ENCODE results near the gene UBXN7. TPM values are rescaled to one million over a fixed set of nuclear protein-coding genes. Genes with fewer than 3 reads are reported as not detected.
"Not testable (repeated sequence)": the region's sequence is repeated elsewhere in the genome, so short reads cannot be mapped to it uniquely, and the experiment has no call there.

Gene UBXN7, protein sequence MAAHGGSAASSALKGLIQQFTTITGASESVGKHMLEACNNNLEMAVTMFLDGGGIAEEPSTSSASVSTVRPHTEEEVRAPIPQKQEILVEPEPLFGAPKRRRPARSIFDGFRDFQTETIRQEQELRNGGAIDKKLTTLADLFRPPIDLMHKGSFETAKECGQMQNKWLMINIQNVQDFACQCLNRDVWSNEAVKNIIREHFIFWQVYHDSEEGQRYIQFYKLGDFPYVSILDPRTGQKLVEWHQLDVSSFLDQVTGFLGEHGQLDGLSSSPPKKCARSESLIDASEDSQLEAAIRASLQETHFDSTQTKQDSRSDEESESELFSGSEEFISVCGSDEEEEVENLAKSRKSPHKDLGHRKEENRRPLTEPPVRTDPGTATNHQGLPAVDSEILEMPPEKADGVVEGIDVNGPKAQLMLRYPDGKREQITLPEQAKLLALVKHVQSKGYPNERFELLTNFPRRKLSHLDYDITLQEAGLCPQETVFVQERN
- total RNA-seq (14.3 TPM), polyA plus RNA-seq (ENCODE audit: insufficient read depth in 1 of 8, insufficient read length in 8 of 8, low replicate concordance in 1 of 8) (10 to 100 TPM; 12.8 to 22.0 (median 16.7) TPM)
- long read RNA-seq, donor 1, full-length matches to known transcripts: 6 of 6 reads
- long read RNA-seq, donor 1, partial matches to known transcripts: 0 of 6 reads
- long read RNA-seq, donor 1, other reads (novel, unspliced or antisense): 0 of 6 reads
- long read RNA-seq, donor 2: 0 reads
- long read RNA-seq, donor 3, full-length matches to known transcripts: 7 of 7 reads
- long read RNA-seq, donor 3, partial matches to known transcripts: 0 of 7 reads
- long read RNA-seq, donor 3, other reads (novel, unspliced or antisense): 0 of 7 reads
- long read RNA-seq, donor 4, full-length matches to known transcripts: 1 of 1 reads
- long read RNA-seq, donor 4, partial matches to known transcripts: 0 of 1 reads
- long read RNA-seq, donor 4, other reads (novel, unspliced or antisense): 0 of 1 reads
- long read RNA-seq, donor 5, full-length matches to known transcripts: 5 of 5 reads
- long read RNA-seq, donor 5, partial matches to known transcripts: 0 of 5 reads
- long read RNA-seq, donor 5, other reads (novel, unspliced or antisense): 0 of 5 reads
- long read RNA-seq, donor 6, full-length matches to known transcripts: 5 of 5 reads
- long read RNA-seq, donor 6, partial matches to known transcripts: 0 of 5 reads
- long read RNA-seq, donor 6, other reads (novel, unspliced or antisense): 0 of 5 reads
- long read RNA-seq, donor 7, full-length matches to known transcripts: 2 of 2 reads
- long read RNA-seq, donor 7, partial matches to known transcripts: 0 of 2 reads
- long read RNA-seq, donor 7, other reads (novel, unspliced or antisense): 0 of 2 reads
- long read RNA-seq, donor 8, full-length matches to known transcripts: 5 of 5 reads
- long read RNA-seq, donor 8, partial matches to known transcripts: 0 of 5 reads
- long read RNA-seq, donor 8, other reads (novel, unspliced or antisense): 0 of 5 reads
- long read RNA-seq, donor 9: 0 reads
- long read RNA-seq, donor 10, full-length matches to known transcripts: 6 of 6 reads
- long read RNA-seq, donor 10, partial matches to known transcripts: 0 of 6 reads
- long read RNA-seq, donor 10, other reads (novel, unspliced or antisense): 0 of 6 reads
- long read RNA-seq, donor 11, full-length matches to known transcripts: 3 of 3 reads
- long read RNA-seq, donor 11, partial matches to known transcripts: 0 of 3 reads
- long read RNA-seq, donor 11, other reads (novel, unspliced or antisense): 0 of 3 reads

GRCh38 chr3:196432137-196432879, at the start of gene UBXN7:
Gene UBXN7 (minus strand): TSS chr3:196432427. CDS start chr3:196432399, 28 bp downstream.
- peak within 1 kb of the TSS; percentile 75 for H3K4me3 ChIP-seq (ENCODE audit: low read length)
- H3K27ac ChIP-seq (ENCODE audit: low read length): peak within 1 kb of the TSS; percentile 96
- no peaks in the 10 kb centered on the region for H3K27me3 ChIP-seq (ENCODE audit: control insufficient read depth, insufficient read depth, low read length)
- no peaks in the 10 kb centered on the region for H3K9me3 ChIP-seq (replicated peaks; ENCODE audit: control insufficient read depth, low read depth, low read length)
- WGBS (ENCODE audit: insufficient coverage): under 1% methylated on average over 59 of the region's 67 CpGs
- peak; percentile 97 for DNase-seq
- peaks cover 1% of the 10 kb centered on the region for H3K36me3 ChIP-seq (ENCODE audit: control insufficient read depth, insufficient read depth, low read length)
- peaks cover 13% of the 10 kb centered on the region for H3K4me1 ChIP-seq (ENCODE audit: control insufficient read depth, insufficient read depth, low read length)

DNA sequence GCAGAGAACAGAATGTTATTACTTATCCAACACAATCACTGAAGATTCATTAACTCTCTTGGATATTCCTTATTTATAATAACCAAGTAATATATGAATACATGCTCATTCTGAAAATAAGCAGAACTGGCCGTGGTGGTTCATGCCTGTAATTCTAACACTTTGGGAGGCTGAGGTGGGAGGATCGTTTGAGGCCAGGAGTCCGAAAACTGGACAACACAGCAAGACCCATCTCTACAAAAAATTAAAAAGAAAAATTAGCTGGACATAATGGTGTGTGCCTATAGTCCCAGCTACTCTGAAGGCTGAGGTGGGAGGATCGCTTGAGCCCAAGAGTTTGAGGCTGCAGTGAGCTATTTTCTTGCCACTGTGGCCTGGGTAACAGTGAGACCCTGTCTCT, 45.5 kb upstream of the UBXN7 start:
- DNase-seq: no peak
- H3K4me3 ChIP-seq (ENCODE audit: low read length): no peak overlapping the region
- H3K9me3 ChIP-seq (replicated peaks; ENCODE audit: control insufficient read depth, low read depth, low read length): no peaks in the 10 kb centered on the region
- no peak overlapping the region for H3K27ac ChIP-seq (ENCODE audit: low read length)
- H3K4me1 ChIP-seq (ENCODE audit: control insufficient read depth, insufficient read depth, low read length): no peaks in the 10 kb centered on the region
- WGBS (ENCODE audit: insufficient coverage): no CpG with 5 or more reads among the region's 4 CpGs
- peaks cover 40% of the 10 kb centered on the region for H3K36me3 ChIP-seq (ENCODE audit: control insufficient read depth, insufficient read depth, low read length)
- H3K27me3 ChIP-seq (ENCODE audit: control insufficient read depth, insufficient read depth, low read length): no peaks in the 10 kb centered on the region

GRCh38 chr3:196472286-196472685, 40.1 kb upstream of the UBXN7 start:
- DNase-seq: no peak
- no peaks in the 10 kb centered on the region for H3K4me1 ChIP-seq (ENCODE audit: control insufficient read depth, insufficient read depth, low read length)
- H3K9me3 ChIP-seq (replicated peaks; ENCODE audit: control insufficient read depth, low read depth, low read length): no peaks in the 10 kb centered on the region
- H3K27ac ChIP-seq (ENCODE audit: low read length): no peak overlapping the region
- no peaks in the 10 kb centered on the region for H3K27me3 ChIP-seq (ENCODE audit: control insufficient read depth, insufficient read depth, low read length)
- no peak overlapping the region for H3K4me3 ChIP-seq (ENCODE audit: low read length)
- WGBS (ENCODE audit: insufficient coverage): 97% methylated on average over 3 of the region's 8 CpGs
- peaks cover 34% of the 10 kb centered on the region for H3K36me3 ChIP-seq (ENCODE audit: control insufficient read depth, insufficient read depth, low read length)

GRCh38 chr3:196471551-196471950, 39.3 kb upstream of the UBXN7 start:
- Histone ChIP-seq H3K36me3 (ENCODE audit: control insufficient read depth, insufficient read depth, low read length) (peaks cover 36% of the 10 kb centered on the region), H3K27me3 (ENCODE audit: control insufficient read depth, insufficient read depth, low read length) (no peaks in the 10 kb centered on the region), H3K4me3 (ENCODE audit: low read length) (no peak overlapping the region), H3K27ac (ENCODE audit: low read length) (no peak overlapping the region), H3K4me1 (ENCODE audit: control insufficient read depth, insufficient read depth, low read length) (no peaks in the 10 kb centered on the region), H3K9me3 (replicated peaks; ENCODE audit: control insufficient read depth, low read depth, low read length) (no peaks in the 10 kb centered on the region)
- WGBS (ENCODE audit: insufficient coverage): no CpG with 5 or more reads among the region's 2 CpGs
- no peak for DNase-seq

- H3K27me3 ChIP-seq (ENCODE audit: control insufficient read depth, insufficient read depth, low read length); H3K4me1 ChIP-seq (ENCODE audit: control insufficient read depth, insufficient read depth, low read length); H3K9me3 ChIP-seq (replicated peaks; ENCODE audit: control insufficient read depth, low read depth, low read length); H3K27ac ChIP-seq (ENCODE audit: low read length); DNase-seq; H3K4me3 ChIP-seq (ENCODE audit: low read length): not testable (repeated sequence)
- H3K36me3 ChIP-seq (ENCODE audit: control insufficient read depth, insufficient read depth, low read length): peaks cover 36% of the 10 kb centered on the region
- 97% methylated on average over 3 of the region's 3 CpGs for WGBS (ENCODE audit: insufficient coverage)
Measured at GRCh38 chr3:196470182-196470581, 38.0 kb upstream of the UBXN7 start.

DNA sequence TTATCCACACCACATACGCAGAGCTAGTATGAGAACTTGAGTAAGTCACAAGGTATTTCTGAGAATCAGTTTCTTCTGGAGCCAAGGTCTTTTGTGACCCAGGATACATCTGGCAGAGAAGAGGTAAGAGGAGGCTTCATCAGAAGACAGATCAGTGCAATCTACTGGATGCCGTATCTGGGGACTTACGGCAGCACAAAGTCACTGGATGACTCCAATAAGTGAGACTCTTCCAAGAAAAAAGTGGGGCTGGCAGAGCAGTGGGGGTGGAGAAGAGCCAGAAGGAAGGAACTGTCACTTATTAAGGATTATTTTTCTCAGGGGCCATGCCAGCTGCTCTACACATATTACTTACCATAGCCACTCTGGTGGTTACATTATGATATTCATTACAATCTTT, 31.6 kb upstream of the UBXN7 start:
- WGBS (ENCODE audit: insufficient coverage): 80% methylated on average over 1 of the region's 3 CpGs
- H3K4me1 ChIP-seq (ENCODE audit: control insufficient read depth, insufficient read depth, low read length): no peaks in the 10 kb centered on the region
- no peak for DNase-seq

DNA sequence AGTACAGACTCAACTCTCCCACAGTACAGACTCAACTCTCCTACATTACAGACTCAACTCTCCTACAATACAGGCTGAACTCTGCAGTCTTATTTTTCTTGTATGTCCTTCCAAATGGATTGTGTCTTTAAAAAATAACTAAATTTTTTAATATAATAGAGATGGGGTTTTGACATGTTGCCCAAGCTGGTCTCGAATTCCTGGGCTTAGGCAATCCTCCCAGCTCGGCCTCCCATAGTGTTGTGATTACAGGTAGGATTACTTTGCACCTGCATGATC, 31.2 kb upstream of the UBXN7 start:
- no CpG with 5 or more reads among the region's 2 CpGs for WGBS (ENCODE audit: insufficient coverage)
- no peak for DNase-seq
- H3K27me3 ChIP-seq (ENCODE audit: control insufficient read depth, insufficient read depth, low read length): no peaks in the 10 kb centered on the region

More for the DNA sequence above, 31.6 kb upstream of the UBXN7 start:
- Histone ChIP-seq H3K36me3 (ENCODE audit: control insufficient read depth, insufficient read depth, low read length) (peaks cover 3% of the 10 kb centered on the region), H3K9me3 (replicated peaks; ENCODE audit: control insufficient read depth, low read depth, low read length) (no peaks in the 10 kb centered on the region), H3K27ac (ENCODE audit: low read length) (no peak overlapping the region), H3K27me3 (ENCODE audit: control insufficient read depth, insufficient read depth, low read length) (no peaks in the 10 kb centered on the region), H3K4me3 (ENCODE audit: low read length) (no peak overlapping the region)

DNA sequence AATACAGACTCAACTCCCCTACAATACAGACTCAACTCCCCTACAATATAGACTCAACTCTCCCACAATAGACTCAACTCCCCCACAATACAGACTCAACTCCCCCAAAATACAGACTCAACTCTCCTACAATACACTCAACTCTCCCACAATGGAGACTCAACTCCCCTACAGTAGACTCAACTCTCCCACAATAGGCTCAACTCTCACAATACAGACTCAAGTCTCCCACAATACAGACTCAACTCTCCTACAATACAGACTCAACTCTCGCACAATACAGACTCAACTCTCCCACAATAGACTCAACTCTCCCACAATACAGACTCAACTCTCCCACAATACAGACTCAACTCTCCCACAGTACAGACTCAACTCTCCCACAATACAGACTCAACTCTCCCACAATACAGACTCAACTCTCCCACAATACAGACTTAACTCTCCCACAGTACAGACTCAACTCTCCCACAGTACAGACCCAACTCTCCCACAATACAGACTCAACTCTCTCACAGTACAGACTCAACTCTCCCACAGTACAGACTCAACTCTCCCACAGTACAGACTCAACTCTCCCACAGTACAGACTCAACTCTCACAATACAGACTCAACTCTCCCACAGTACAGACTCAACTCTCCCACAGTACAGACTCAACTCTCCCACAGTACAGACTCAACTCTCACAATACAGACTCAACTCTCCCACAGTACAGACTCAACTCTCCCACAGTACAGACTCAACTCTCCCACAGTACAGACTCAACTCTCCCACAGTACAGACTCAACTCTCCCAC, 30.7 kb upstream of the UBXN7 start:
- H3K9me3 ChIP-seq (replicated peaks; ENCODE audit: control insufficient read depth, low read depth, low read length); H3K4me1 ChIP-seq (ENCODE audit: control insufficient read depth, insufficient read depth, low read length); H3K36me3 ChIP-seq (ENCODE audit: control insufficient read depth, insufficient read depth, low read length); H3K4me3 ChIP-seq (ENCODE audit: low read length); H3K27ac ChIP-seq (ENCODE audit: low read length); DNase-seq; H3K27me3 ChIP-seq (ENCODE audit: control insufficient read depth, insufficient read depth, low read length): not testable (repeated sequence)
- 86% methylated on average over 1 of the region's 1 CpG for WGBS (ENCODE audit: insufficient coverage)

More for the DNA sequence above, 31.2 kb upstream of the UBXN7 start:
- H3K27ac ChIP-seq (ENCODE audit: low read length): no peak overlapping the region
- no peaks in the 10 kb centered on the region for H3K9me3 ChIP-seq (replicated peaks; ENCODE audit: control insufficient read depth, low read depth, low read length)
- peaks cover 3% of the 10 kb centered on the region for H3K36me3 ChIP-seq (ENCODE audit: control insufficient read depth, insufficient read depth, low read length)
- no peaks in the 10 kb centered on the region for H3K4me1 ChIP-seq (ENCODE audit: control insufficient read depth, insufficient read depth, low read length)
- H3K4me3 ChIP-seq (ENCODE audit: low read length): no peak overlapping the region
